Muscle of leg (tissue), 11 donors: ENCODE measurements around the gene COL6A1. TPM values are rescaled to one million over a fixed set of nuclear protein-coding genes. Genes with fewer than 3 reads are reported as not detected.

Experiments
- DNase-seq: peaks from one replicate; pipeline ENCODE4 v3.0.0; 2013
- H3K27ac ChIP-seq: one replicate; pipeline ENCODE4 v1.5.1; 2013; ENCODE audit warnings: mild to moderate bottlenecking, low read length, control low read depth
- H3K27me3 ChIP-seq: one replicate; pipeline ENCODE4 v1.6.1; 2013; ENCODE audit warnings: low read length; ENCODE audit not compliant: control insufficient read depth, insufficient read depth
- H3K36me3 ChIP-seq: one replicate; pipeline ENCODE4 v1.6.1; 2013; ENCODE audit warnings: low read length; ENCODE audit not compliant: control insufficient read depth, insufficient read depth
- H3K4me1 ChIP-seq: one replicate; pipeline ENCODE4 v1.6.1; 2013; ENCODE audit warnings: low read length; ENCODE audit not compliant: control insufficient read depth, insufficient read depth
- H3K4me3 ChIP-seq: one replicate; pipeline ENCODE4 v1.5.1; 2013; ENCODE audit warnings: low read length, control low read depth
- H3K9me3 ChIP-seq: replicated peaks from 2 replicates; pipeline ENCODE4 v1.6.1; 2013; ENCODE audit warnings: low read depth, low read length; ENCODE audit not compliant: control insufficient read depth
- WGBS: methylation state at CpG from one replicate; pipeline ENCODE4 v1.1.5; 2013; ENCODE audit warnings: missing lambda C conversion rate; ENCODE audit not compliant: insufficient coverage; 5-methylcytosine and 5-hydroxymethylcytosine counted together
- polyA plus RNA-seq, 8 donors: library from polyadenylated mRNA; unstranded; fragments of 120-200 nt; gene quantifications; one replicate each; pipeline versions ENCODE4 v1.2.1 to v1.2.3, GENCODE V29; 2013; ENCODE audit warnings: inconsistent platforms in 1 of 8, low replicate concordance in 1 of 8; ENCODE audit not compliant: insufficient read length in 8 of 8, insufficient read depth in 1 of 8
- total RNA-seq: library from RNA; stranded (reverse); fragments of 120-200 nt; gene quantifications from one replicate; pipeline ENCODE4 v1.2.4, GENCODE V29; 2013

Gene COL6A1
- total and polyA plus RNA-seq, 9 donors, result 292 to 750 (median 533) TPM

GRCh38 chr21:45988366-45989347 is 7.1 kb downstream of the COL6A1 start:
- H3K9me3 ChIP-seq, result no peaks in the 10 kb centered on the region
- no peak overlapping the region for H3K27ac ChIP-seq
- 57% methylated on average over 20 of the region's 36 CpGs for WGBS
- peaks cover 90% of the 10 kb centered on the region for H3K36me3 ChIP-seq
- peaks cover 13% of the 10 kb centered on the region for H3K4me1 ChIP-seq
- no peak overlapping the region for H3K4me3 ChIP-seq
- DNase-seq, result no peak
- no peaks in the 10 kb centered on the region for H3K27me3 ChIP-seq

DNA sequence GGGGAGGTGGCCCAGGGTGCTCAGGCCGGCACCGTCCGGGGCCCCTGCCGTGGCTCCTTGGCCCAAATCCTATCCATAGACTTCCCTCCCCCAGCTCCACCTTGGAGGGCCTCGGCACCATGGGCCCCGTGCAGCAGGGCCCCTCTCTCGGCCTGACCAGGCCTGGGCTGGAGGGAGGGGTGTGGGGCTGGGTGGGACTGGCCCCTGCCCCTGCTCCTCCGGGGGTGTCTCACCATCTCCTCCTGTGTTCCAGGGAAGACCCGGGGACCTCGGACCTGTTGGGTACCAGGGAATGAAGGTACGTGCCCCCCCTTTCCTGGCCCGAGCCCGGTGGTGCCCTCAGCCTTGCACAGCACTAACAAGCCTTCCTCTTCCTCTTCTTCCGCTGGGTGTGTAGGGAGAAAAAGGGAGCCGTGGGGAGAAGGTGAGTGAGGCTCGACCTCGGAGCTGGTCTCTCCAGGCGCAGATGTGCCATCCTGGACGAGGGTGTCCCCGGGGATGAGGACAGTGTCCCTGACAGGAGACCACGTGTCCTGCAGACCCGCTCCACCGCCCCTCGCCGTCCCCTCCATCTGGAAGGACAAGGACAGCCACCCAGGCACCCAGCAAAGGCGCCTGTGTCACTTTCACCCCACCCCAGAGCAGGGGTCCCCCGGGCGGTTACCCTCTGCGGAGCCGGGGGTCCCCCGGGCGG is 7.9 kb downstream of the COL6A1 start:
- 85% methylated on average over 14 of the region's 32 CpGs for whole genome bisulfite sequencing
- H3K4me1 ChIP-seq, result peaks cover 18% of the 10 kb centered on the region
- no peak for DNase-seq
- no peaks in the 10 kb centered on the region for H3K9me3 ChIP-seq
- no peak overlapping the region for H3K27ac ChIP-seq
- peaks cover 90% of the 10 kb centered on the region for H3K36me3 ChIP-seq
- no peak overlapping the region for H3K4me3 ChIP-seq
- no peaks in the 10 kb centered on the region for H3K27me3 ChIP-seq

DNA sequence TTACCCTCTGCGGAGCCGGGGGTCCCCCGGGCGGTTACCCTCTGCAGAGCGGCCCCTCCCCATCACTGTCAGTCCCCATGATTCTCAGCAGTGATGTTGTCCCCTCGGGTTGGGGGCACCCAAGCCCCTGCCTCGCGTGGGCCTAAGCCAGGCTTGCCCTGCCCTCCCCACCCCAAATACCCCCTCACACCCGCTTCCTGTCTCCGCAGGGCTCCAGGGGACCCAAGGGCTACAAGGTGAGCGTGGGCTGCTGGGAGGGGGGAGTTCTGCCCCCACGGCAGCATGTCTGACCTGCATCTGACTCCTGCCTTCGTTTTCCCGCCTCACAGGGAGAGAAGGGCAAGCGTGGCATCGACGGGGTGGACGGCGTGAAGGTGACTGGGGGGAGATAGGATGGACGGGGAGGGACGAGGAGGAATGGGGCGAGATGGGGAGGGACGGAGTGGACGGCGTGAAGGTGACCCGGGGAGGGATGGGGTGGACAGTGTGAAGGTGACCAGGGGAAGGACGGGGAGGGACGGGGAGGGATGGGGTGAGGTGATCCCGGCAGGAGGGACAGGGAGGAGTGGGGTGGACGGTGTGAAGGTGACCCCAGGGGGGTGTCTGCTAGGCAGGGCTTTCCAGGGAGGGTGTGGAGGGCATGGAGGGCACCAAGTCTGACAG is 8.6 kb downstream of the COL6A1 start:
- Histone ChIP-seq H3K4me1 (peaks cover 25% of the 10 kb centered on the region), H3K27me3 (no peaks in the 10 kb centered on the region), H3K36me3 (peaks cover 90% of the 10 kb centered on the region), H3K9me3 (no peaks in the 10 kb centered on the region), H3K27ac (no peak overlapping the region), H3K4me3 (no peak overlapping the region)
- 79% methylated on average over 28 of the region's 30 CpGs for WGBS
- no peak for DNase-seq

DNA sequence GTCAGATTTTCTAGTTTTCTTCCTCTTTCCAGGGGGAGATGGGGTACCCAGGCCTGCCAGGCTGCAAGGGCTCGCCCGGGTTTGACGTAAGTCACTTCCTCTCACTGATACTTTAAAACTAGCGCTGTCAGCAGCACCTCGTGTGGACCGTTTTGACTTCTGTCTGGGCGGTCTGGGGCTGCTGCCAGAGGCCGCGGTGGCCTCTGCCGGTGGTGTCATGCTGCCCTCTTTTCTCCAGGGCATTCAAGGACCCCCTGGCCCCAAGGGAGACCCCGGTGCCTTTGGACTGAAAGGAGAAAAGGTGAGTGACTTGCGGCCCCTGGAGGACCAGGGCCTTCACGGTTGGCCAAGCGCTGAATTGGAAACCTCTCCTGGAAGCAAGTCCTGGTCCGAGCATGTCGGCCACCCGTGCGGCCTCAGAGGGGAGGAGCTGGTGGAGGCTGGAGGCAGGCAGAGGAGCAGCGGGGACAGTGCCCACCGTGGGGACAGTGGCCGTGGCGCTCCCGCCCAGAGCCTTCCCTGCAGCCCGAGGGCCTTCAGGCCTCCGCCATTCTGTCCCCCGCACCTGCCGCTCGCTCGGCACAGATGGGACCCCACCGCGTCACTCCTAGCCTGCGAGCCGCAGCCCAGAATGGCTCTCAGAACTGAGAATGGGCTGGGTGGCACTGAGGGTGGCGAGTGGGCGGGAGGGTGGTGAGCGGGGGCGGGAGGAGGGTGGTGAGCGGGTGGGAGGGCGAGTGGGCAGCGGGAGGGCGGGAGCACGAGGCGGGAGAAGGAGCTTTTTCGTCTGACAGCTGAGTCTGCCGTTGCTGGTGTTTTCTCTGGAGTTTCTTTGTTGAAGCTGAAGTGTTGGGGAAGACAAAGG is 9.4 kb downstream of the COL6A1 start:
- H3K36me3 ChIP-seq, result peaks cover 90% of the 10 kb centered on the region
- H3K4me1 ChIP-seq, result peaks cover 24% of the 10 kb centered on the region
- H3K4me3 ChIP-seq, result no peak overlapping the region
- no peaks in the 10 kb centered on the region for H3K27me3 ChIP-seq
- 81% methylated on average over 22 of the region's 45 CpGs for WGBS
- no peak for DNase-seq
- no peak overlapping the region for H3K27ac ChIP-seq
- no peaks in the 10 kb centered on the region for H3K9me3 ChIP-seq

DNA sequence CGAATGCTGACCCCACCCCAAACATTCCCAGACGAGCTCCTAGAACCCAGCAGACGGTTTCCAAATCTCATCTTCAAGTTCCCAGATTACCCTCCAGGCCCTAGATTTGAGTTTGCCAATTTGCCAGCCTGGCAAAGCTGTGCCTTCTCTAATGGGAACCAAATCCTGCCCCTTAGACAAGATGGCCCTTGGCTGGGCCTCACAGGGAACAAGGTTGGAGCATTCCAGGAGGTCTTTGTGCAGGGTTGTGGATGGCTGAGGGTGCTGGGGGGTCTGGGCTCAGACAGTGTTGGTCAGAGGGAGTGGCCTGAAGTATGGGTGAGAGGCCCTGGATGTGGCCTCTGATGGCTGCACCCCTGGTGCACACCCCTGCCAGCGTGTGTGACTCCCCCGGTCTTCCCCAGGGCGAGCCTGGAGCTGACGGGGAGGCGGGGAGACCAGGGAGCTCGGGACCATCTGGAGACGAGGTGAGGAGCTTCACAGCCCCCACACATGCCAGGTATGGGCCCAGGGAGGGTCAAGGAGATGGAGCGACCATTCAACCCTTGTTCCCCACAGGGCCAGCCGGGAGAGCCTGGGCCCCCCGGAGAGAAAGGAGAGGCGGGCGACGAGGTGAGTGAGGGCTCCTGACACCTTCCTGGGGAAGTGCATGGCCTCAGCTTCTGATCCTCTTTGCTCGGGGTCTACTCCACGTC is 10.2 kb downstream of the COL6A1 start:
- H3K4me1 ChIP-seq, result peaks cover 24% of the 10 kb centered on the region
- H3K36me3 ChIP-seq, result peaks cover 90% of the 10 kb centered on the region

GRCh38 chr21:45992301-45993209 is 11.0 kb downstream of the COL6A1 start:
- Histone ChIP-seq H3K4me3 (no peak overlapping the region), H3K36me3 (peaks cover 90% of the 10 kb centered on the region), H3K27me3 (no peaks in the 10 kb centered on the region), H3K9me3 (no peaks in the 10 kb centered on the region), H3K4me1 (peaks cover 24% of the 10 kb centered on the region), H3K27ac (no peak overlapping the region)
- WGBS, result 78% methylated on average over 31 of the region's 32 CpGs
- no peak for DNase-seq

More for the DNA sequence above, 10.2 kb downstream of the COL6A1 start:
- Histone ChIP-seq H3K27ac (no peak overlapping the region), H3K27me3 (no peaks in the 10 kb centered on the region), H3K4me3 (no peak overlapping the region), H3K9me3 (no peaks in the 10 kb centered on the region)
- DNase-seq, result no peak
- 79% methylated on average over 3 of the region's 18 CpGs for whole genome bisulfite sequencing

DNA sequence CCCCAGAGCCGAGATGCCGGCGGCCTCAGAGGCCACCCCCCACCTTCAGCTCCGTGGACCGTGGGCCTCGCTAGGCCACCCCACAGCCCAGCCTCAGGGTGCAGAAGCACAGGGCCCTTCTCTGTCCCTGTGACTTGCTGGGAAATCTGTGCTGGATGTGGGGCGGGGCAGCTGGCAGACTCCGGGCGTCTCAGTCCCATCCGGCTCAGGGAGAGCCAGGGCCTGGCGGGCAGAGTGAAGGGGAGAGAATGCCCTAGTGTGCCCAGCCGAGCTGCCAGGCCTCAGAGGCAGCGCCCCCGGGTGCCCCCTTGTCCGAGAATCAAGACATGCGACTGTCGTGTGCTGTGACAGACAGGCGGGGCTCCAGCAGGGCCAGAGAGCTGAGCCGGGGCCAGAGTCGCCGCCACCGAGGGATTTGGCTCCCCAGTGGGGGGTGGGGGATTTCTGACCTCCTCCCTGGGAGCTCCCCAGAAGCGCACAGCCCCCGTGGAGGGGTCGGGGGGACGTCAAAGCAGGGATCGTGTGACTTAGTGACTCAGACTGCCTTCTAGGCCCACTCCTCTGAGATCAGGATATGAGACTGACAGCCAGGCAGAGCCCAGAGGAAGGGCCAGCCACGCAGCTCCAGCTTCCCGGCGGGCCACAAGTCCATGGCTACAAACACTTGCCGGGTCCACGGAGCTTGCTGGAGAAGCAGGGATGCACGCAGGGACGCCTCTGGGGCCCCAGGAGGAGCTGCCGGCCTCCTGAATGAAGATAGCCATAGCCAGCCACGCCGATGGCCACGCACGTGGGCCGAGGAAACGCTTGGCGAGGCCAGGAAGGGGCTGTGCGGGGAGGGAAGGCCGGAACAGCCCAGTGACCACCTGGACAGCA is 11.9 kb downstream of the COL6A1 start:
- H3K36me3 ChIP-seq, result peaks cover 97% of the 10 kb centered on the region

GRCh38 chr21:45994086-45994661 is 12.6 kb downstream of the COL6A1 start:
- DNase-seq, result no peak
- H3K9me3 ChIP-seq, result no peaks in the 10 kb centered on the region
- H3K4me3 ChIP-seq, result no peak overlapping the region
- no peaks in the 10 kb centered on the region for H3K27me3 ChIP-seq
- 55% methylated on average over 20 of the region's 24 CpGs for WGBS
- H3K36me3 ChIP-seq, result peaks cover 97% of the 10 kb centered on the region
- H3K4me1 ChIP-seq, result peaks cover 24% of the 10 kb centered on the region
- H3K27ac ChIP-seq, result no peak overlapping the region

More for the DNA sequence above, 11.9 kb downstream of the COL6A1 start:
- no peaks in the 10 kb centered on the region for H3K27me3 ChIP-seq
- 74% methylated on average over 33 of the region's 44 CpGs for WGBS
- DNase-seq, result no peak
- no peak overlapping the region for H3K4me3 ChIP-seq
- no peaks in the 10 kb centered on the region for H3K9me3 ChIP-seq
- H3K27ac ChIP-seq, result peak overlapping the region; percentile 7
- H3K4me1 ChIP-seq, result peaks cover 24% of the 10 kb centered on the region
